HG02870 (cell line): ENCODE data around the gene KCNH1.

Source experiments
- ATAC-seq: cut with Tn5 transposase; IDR thresholded peaks from one replicate; pipeline ENCODE4 v1.9.1; 2021; ENCODE audit warnings: mild to moderate bottlenecking, moderate library complexity; ENCODE audit not compliant: unreplicated experiment

The KCNH1 gene

GRCh38 chr1:210922666-210923065, 211.3 kb downstream of the KCNH1 start:
- no peak for ATAC-seq

DNA sequence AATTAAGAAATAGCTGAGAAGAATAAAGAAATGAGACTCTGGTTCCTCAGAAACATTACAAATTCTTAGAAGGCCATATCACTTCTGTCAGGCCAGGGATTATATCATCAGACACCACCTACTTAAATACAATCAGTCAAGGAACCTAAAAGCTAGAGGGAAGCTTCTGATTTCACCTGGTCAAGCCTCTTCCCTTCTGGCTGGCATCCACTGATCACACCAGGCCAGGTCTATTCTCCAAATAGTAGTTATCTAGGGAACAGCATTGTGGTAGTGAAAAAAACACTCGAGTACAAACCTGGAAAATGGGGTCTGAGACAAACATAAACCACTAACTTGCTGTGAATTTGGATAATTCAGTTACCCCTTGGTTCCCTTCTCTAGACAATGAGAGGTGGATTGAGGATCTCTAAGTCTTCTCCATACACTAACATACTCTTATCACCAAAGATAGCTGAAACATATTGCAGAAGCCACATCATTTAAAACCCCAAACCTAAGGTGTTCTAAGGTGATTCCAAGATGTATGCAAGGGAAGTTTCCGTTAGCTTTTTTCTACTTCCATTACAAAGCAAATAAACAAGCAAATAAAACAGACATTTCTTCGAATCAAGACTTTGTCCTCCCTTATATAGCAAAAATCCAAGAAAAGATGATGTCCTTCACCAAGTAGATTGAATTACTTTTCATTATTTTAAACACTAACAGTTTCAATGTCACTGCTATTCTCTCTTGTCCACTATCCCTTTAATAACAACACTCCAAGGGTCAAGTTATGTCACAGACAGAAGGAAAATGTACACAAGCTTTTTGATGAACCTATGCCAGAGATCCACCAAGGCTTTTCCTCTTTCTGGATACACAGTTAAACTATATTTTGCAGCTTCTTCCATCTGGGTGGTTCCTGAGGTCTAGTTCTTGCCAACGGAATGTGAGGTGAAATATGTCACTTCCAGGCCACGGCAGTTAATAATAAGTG, 212.9 kb downstream of the KCNH1 start:
- ATAC-seq, result no peak

- no peak for ATAC-seq
Measured at GRCh38 chr1:210920258-210920657, 213.7 kb downstream of the KCNH1 start.

- no peak for ATAC-seq
Measured at GRCh38 chr1:210918893-210919292, 215.1 kb downstream of the KCNH1 start.

GRCh38 chr1:210917560-210918169, 216.3 kb downstream of the KCNH1 start:
- ATAC-seq, result no peak

- no peak for ATAC-seq
Measured at GRCh38 chr1:210916548-210916947, 217.4 kb downstream of the KCNH1 start.

DNA sequence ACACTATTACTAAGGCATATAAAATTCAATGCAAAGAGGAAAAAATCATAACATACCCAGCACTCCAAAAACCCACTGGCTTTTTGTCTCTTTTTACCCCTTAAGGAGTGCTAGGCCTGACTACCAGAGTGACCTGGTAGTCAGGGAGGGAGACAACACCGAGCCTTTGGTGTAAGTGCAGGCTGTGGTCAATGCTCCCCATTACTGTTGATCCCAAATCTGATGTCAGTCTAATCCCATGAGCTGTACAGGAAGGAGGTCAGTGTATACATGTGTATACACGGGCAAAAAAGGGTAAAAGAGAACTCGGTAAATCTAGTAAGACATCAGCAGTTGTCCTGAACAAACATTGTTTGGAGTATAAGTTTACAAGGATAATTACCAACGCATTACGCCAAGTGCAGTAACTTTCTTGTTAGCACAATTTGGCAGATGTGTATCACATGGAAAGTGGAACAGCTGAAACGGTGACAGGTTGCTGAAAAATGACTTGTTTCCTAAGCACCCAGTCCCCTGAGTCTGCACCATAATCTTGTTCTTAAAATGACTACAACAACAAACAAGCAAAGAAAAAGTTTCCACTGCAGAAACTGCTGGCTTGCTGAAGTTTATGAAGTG, 217.9 kb downstream of the KCNH1 start:
- no peak for ATAC-seq

DNA sequence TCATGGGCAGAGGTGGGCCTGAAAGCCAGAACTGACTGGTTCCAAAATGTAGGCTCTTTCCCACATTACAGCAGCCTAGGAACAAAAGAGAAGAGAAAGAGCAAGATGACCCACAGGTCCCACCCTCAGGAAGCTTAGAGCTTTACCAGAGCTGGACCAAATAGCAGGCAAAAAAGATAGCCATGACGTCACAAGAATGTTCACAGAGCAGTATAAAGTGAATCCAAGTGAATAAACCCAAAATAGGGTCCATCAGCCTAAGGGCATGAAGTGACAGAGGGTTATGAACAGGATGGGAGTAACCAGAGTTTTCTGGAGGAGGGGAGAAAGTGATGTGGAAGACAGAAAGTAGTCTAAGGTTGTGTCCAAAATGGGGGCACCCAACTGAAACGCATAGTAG, 221.2 kb downstream of the KCNH1 start:
- ATAC-seq, result no peak

DNA sequence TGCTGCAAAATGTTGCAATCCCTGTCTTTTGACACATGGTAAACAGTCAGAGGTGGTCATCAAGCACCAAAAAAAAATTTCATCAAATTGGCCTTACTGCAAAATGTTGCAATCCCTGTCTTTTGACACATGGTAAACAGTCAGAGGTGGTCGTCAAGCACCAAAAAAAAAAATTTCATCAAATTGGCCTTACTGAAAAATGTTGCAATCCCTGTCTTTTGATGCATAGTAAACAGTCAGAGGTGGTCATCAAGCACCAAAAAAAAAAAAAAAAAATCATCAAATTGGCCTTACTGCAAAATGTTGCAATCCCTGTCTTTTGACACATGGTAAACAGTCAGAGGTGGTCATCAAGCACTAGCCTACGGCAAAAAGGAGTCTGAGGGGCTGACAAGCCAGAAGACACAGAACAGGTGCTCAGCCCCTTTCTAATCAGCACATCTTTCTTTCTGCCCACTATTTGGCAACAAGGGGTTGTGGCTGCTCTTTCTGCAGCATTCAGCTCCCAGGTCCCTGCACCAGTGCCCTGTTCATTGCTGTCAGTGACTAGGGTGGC, 223.8 kb downstream of the KCNH1 start:
- ATAC-seq, result no peak

GRCh38 chr1:210908791-210909190, 225.2 kb downstream of the KCNH1 start:
- ATAC-seq, result no peak

DNA sequence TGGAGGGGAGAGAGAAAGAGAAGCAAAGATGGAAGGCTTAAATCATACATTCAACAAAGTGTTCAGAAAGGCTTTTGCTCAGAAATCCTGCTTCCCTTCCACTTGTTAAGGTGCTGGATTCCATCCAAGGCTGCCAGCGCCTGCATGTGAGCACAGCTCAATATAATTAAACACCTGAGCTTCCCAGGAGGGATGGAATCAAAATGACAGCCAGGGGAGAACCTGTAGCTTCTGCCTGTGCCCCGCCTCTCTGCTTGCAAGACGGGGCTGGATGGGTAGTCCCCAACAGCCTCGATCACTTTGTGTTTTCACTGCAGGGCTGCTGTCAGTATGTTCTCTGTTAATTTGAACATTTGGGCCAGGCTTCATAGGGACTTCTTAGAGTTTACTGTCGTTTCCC, 225.7 kb downstream of the KCNH1 start:
- ATAC-seq, result no peak

GRCh38 chr1:210907251-210907805, 226.6 kb downstream of the KCNH1 start:
- ATAC-seq, result no peak

- ATAC-seq, result no peak
Measured at GRCh38 chr1:210905944-210906453, 227.9 kb downstream of the KCNH1 start.

GRCh38 chr1:210905365-210905904, 228.5 kb downstream of the KCNH1 start:
- no peak for ATAC-seq

GRCh38 chr1:210901981-210902770, 231.8 kb downstream of the KCNH1 start:
- ATAC-seq, result no peak

GRCh38 chr1:210900820-210901219, 233.1 kb downstream of the KCNH1 start:
- ATAC-seq, result no peak

GRCh38 chr1:210900079-210900478, 233.9 kb downstream of the KCNH1 start:
- no peak for ATAC-seq

GRCh38 chr1:210899676-210900075, 234.3 kb downstream of the KCNH1 start:
- ATAC-seq, result no peak

DNA sequence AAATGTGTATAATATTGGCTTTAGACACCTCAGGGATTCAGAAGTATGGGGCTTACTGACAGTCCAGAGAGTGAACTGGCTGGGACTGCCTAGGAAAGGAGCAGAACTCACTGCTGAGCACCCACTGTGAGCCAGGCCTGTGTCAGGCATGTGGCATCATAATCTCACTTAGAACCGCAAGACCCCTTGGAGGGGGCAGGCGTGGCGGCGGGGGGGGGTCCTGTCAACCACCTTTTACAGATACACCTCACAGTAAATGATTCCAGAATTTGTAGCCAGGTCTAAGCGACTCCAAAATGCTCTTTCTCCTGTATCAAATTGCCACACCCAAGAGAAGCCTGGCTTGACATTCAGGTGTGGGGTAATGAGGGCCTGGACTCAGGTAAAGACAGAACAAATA, 235.5 kb downstream of the KCNH1 start:
- no peak for ATAC-seq

GRCh38 chr1:210883821-210884220, 250.1 kb downstream of the KCNH1 start:
- no peak for ATAC-seq
